Right ventricle myocardium inferior (tissue), 1 donor: ENCODE results near the gene JAK1. TPM values are rescaled to one million over a fixed set of nuclear protein-coding genes. Genes with fewer than 3 reads are reported as not detected.

Experiments used
- ATAC-seq: fragments of 200-7000 bp; cut with Tn5 transposase; one replicate; pipeline ENCODE4 v1.9.1; 2020; ENCODE audit warnings: mild to moderate bottlenecking, moderate library complexity
- DNase-seq: peaks from one replicate; pipeline ENCODE4 v3.0.0; 2021; ENCODE audit errors: missing footprints
- intact Hi-C: fragments of 100-400 bp; cut with DNase I; formaldehyde crosslinking; loops from one replicate; pipeline ENCODE4 v1.11.0; 2022
- total RNA-seq: library from RNA; stranded (reverse); fragmentation: NEBNext Ultra II Directional; extraction: Animal tissue kit (Norgen Biotek cat#: 25700); gene quantifications from one replicate; pipeline ENCODE4 v1.2.1, GENCODE V29; 2021
- donor health status: DM: no; HTN: yes; CAD: no; lungs with severe emphysema.

JAK1 gene
- total RNA-seq, 1 donor from 2014 or later = 87.3 TPM

DNA sequence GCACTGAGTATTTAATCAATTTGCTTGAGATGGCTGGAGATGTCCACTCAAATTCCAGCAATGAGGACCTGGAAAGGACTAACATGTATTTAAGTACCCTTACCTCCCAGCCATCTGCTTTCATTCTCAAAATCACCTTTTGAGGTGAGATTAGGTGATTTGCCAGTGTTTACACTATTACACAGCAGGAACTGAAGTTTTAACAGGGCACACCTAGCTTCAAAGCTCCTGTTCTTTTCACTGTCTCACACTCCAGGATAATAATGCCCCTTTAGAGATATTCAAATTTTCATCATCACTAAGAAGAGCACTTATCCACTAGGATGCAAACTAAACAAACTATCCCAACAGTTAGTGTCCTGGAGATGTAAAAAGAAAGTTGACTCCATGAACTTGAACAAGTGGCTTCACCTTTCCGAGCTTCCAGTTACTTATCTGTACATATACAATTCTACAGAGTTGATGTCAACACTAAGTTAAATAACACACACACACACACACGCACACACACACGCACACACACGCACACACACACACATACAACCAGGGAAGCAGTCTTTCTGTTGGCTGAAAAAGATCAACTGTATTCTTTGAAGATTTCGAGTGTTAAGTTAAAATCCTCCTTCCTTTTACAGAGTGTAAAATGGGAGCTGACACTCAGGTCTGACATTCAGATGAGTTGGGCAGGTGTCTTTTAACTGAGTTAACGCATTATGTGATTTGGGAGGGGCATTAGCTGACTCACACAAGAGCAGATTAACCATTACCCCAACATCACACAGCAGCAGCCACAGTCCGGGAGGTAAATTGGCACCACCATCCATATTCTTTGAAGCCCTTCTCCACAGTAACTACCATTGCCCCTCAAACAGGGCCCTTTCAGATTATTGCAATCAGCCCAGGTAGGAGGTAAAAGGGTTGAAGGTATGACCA lies 15.5 kb upstream of the JAK1 start:
- DNase-seq = no peak
- no peak for ATAC-seq
- intact Hi-C loops = no loop called here

GRCh38 chr1:64980745-64981600 lies 14.6 kb upstream of the JAK1 start:
- DNase-seq (no peak), ATAC-seq (no peak)
- intact Hi-C loops = no loop called here

- ATAC-seq (no peak), DNase-seq (no peak)
- intact Hi-C loops = no loop called here
Observed at GRCh38 chr1:64979358-64979757, 13.0 kb upstream of the JAK1 start.

DNA sequence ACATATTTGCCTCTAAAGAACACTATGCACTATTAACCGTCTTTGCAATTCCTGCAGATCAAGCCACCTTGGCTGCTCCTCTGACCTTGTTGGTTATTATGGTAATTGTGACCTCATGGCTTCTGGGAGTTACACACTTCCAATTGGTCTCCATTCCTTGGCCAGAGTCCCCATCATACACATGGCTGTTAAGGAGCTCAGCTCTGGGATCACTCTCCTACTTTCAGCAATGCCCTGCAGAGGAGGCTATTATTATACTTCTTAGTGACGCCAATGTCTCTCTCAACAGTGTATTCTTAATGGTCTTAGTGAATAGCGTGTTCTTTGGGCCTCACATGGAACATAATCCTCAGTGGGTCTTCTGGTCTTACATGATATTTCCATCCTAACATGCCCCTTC lies 10.0 kb upstream of the JAK1 start:
- intact Hi-C loops = no loop called here
- no peak for DNase-seq
- peak; percentile 26 for ATAC-seq

DNA sequence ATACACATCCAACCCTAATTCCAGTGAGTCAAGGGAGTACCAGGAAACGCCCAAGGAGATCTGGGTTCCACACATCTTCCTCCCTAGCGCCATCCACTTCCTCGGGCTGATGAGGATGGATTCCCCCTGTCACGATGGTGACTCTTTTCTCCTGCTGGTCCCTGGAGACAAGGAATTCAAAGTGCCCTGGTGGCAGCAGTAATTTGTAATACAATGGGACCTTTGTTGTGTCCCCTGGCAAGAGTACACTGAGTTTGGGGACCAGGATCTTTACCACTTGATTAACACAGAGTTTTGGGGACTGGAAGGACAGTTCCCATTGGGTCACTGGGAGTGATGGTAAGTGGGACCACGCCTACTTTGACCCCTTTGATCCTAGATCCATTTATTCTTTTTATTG lies 9.4 kb upstream of the JAK1 start:
- no peak for ATAC-seq
- intact Hi-C loops = no loop called here
- no peak for DNase-seq

- intact Hi-C loops = no loop called here
- DNase-seq (no peak), ATAC-seq (no peak)
Observed at GRCh38 chr1:64975127-64975526, 8.8 kb upstream of the JAK1 start.

- ATAC-seq (no peak), DNase-seq (no peak)
- intact Hi-C loops = no loop called here
Observed at GRCh38 chr1:64974288-64974825, 8.0 kb upstream of the JAK1 start.

- ATAC-seq (no peak), DNase-seq (no peak)
- intact Hi-C loops = no loop called here
Observed at GRCh38 chr1:64973061-64973647, 6.8 kb upstream of the JAK1 start.

GRCh38 chr1:64969305-64970046 lies 3.1 kb upstream of the JAK1 start:
- DNase-seq (no peak), ATAC-seq (no peak)
- intact Hi-C loops = loop anchor here (5.0 kb wide), 3 partner anchors 33 to 92 kb away; no protein-coding TSS in a partner anchor

DNA sequence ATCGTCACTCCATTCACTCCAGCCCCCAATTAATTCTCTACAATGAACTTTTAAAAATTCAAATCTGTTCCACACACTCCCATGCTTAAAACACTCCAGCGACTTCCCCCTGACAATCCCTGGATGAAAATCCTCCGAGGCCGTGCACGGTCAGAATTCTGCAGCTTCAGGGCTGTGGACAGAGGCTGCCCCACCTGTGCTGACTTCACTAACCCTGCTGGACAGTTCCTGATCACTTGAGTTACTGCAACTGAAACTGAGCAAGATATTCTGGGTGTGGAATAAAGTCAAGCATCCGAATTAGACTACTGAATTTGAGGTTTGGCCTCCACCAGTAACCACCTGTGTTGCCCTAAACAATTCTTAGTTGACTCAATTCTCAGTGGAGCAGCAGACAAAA lies 1.0 kb upstream of the JAK1 start:
- ATAC-seq (no peak), DNase-seq (no peak)
- intact Hi-C loops = loop anchor here (2.0 to 5.0 kb wide), 4 partner anchors 35 to 99 kb away; no protein-coding TSS in a partner anchor

DNA sequence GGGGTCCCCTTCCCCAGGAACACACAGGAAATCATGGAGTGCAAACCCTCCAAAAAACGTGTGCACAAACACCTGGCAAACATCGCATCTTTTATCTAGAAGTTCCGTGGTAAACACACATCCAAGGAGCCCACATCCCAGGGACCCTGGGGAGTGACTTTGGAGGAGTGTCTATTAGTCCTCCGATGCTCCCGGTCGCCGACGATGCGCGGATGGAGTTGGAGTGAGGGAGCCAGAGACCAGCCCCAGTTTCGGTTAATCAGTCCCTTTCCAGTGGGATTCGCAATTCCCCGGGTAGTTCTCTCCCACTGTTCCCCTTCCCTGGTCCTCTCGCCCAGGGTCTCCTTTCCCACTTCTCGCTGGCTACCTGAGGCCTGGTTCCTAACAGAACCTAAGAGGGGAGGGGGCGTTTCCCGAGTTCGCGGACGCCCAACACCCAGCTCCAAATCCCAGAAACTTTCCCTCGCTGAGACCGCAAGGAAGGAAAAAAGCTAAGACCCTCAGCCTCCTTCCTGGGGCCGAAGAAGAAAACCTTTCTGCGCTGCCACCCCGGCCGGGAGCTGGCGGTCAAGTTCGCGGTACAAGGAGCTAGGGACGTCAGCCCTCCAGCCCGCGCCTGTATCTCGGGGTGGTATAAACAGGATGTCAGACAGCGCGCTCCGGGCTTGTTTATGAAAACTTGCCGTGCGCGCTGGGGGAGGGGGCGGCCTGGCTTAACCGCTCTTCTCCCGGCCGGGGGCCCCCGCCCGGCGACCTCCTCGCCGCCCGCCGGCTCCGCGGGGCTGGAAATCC lies 787 bp downstream of the JAK1 start:
- peak; percentile 40 for ATAC-seq
- intact Hi-C loops = loop anchor here (2.0 to 5.0 kb wide), 4 partner anchors 37 to 101 kb away; no protein-coding TSS in a partner anchor
- peak; percentile 90 for DNase-seq

GRCh38 chr1:64963466-64963865 lies 2.9 kb downstream of the JAK1 start:
- intact Hi-C loops = no loop called here
- ATAC-seq = no peak

DNA sequence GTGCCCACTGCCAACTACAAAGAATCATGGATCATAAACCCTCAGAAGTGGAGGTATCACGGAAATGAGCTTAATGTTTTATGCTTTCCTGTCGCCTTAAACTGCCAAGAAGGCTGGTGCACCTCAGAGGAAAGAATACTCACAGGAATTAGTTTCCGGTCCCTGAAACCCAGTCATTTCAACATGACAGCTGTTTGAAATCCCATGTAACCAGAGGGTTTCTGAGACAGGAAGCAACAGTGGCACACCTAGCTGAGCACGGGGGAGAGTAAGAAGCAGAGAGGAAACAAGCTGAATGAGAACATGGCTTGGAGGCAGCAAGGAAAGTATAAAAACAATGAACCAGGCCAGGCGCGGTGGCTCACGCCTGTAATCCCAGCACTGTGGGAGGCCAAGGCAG lies 3.9 kb downstream of the JAK1 start:
- DNase-seq = no peak
- intact Hi-C loops = no loop called here

More at GRCh38 chr1:64963466-64963865, 2.9 kb downstream of the JAK1 start:
- DNase-seq = no peak

GRCh38 chr1:64961923-64962322 lies 4.4 kb downstream of the JAK1 start:
- intact Hi-C loops = no loop called here

More for the DNA sequence above, 3.9 kb downstream of the JAK1 start:
- ATAC-seq = no peak

GRCh38 chr1:64960731-64961130 lies 5.6 kb downstream of the JAK1 start:
- ATAC-seq = no peak
- intact Hi-C loops = no loop called here
- no peak for DNase-seq

More at GRCh38 chr1:64961923-64962322, 4.4 kb downstream of the JAK1 start:
- DNase-seq (no peak), ATAC-seq (no peak)

DNA sequence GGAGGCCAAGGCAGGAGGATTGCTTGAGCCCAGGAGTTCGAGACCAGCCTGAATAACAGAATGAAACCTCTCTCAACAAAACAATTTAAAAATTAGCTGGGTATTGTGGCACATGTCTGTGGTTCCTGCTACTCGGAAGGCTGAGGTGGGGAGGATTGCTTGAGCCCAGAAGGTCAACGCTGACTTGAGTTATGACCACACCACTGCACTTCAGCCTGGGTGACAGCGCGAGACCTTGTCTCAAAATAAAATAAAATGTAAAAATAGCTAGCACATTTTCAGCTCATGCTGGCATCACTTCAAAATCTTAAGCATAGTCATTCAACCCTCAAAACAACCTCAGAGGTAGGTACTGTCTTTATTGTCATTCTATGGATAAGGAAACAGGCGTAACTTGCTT lies 6.4 kb downstream of the JAK1 start:
- intact Hi-C loops = loop anchor here (10.0 kb wide), 1 partner anchor 215 kb away; no protein-coding TSS in a partner anchor
- ATAC-seq = no peak
- no peak for DNase-seq

- DNase-seq = no peak
- ATAC-seq = peak; percentile 51
- intact Hi-C loops = loop anchor here (10.0 kb wide), 1 partner anchor 218 kb away; no protein-coding TSS in a partner anchor
Observed at GRCh38 chr1:64956733-64957441, 9.5 kb downstream of the JAK1 start.
